H1 (cell line): ENCODE results near the gene SYT2. TPM values are rescaled to one million over a fixed set of nuclear protein-coding genes. Genes with fewer than 3 reads are reported as not detected.

Source experiments
- CTCF ChIA-PET: fragments of 300-600 bp; sonication (Branson Sonifier 250); formaldehyde crosslinking; loops from one replicate; lab custom pipeline; 2021; ENCODE audit not compliant: partially characterized antibody; lab: Charles Lee
- POLR2A ChIA-PET: fragments of 300-600 bp; sonication (Branson Sonifier 250); formaldehyde crosslinking; loops from one replicate; lab custom pipeline; 2021; ENCODE audit warnings: inconsistent platforms; ENCODE audit not compliant: partially characterized antibody; lab: Charles Lee
- DNase-seq, 2 experiments: peaks; one replicate each; pipeline versions ENCODE4 v3.0.0 to v3.0.0-alpha.2; 2010 to 2022; ENCODE audit warnings: low spot score in 2 of 2, low read depth in 1 of 2, mixed read lengths in 1 of 2
- FAIRE-seq: peaks from 2 replicates; lab custom pipeline; 2011; peaks lifted over from hg19 to GRCh38; lab: Jason Lieb, UNC
- H2AFZ ChIP-seq: 2 replicates; pipeline ENCODE4 v1.8.1; 2012; ENCODE audit warnings: low read length, inconsistent platforms
- H2AK5ac ChIP-seq: 2 replicates; pipeline ENCODE4 v1.6.1; 2013; ENCODE audit warnings: low read depth, low read length
- H2BK120ac ChIP-seq: replicated peaks from 2 replicates; pipeline ENCODE3; 2013; ENCODE audit warnings: low read depth, low read length, inconsistent platforms
- H2BK12ac ChIP-seq: 2 replicates; pipeline ENCODE4 v1.6.1; 2013; ENCODE audit warnings: low read depth, low read length
- H2BK15ac ChIP-seq: 2 replicates; pipeline ENCODE4 v1.6.1; 2013; ENCODE audit warnings: low read length
- H2BK20ac ChIP-seq: 2 replicates; pipeline ENCODE4 v1.6.1; 2013; ENCODE audit warnings: low read length
- H2BK5ac ChIP-seq: 2 replicates; pipeline ENCODE4 v1.6.1; 2013; ENCODE audit warnings: low read depth, low read length
- H3K14ac ChIP-seq: 2 replicates; pipeline ENCODE4 v1.6.1; 2013; ENCODE audit warnings: inconsistent platforms; ENCODE audit not compliant: insufficient read length
- H3K18ac ChIP-seq: 2 replicates; pipeline ENCODE4 v1.6.1; 2013; ENCODE audit warnings: low read length; ENCODE audit errors: extremely low read depth
- H3K23ac ChIP-seq: 2 replicates; pipeline ENCODE4 v1.6.1; 2013; ENCODE audit warnings: inconsistent platforms; ENCODE audit not compliant: insufficient read length
- H3K23me2 ChIP-seq: 2 replicates; pipeline ENCODE4 v1.6.1; 2013; ENCODE audit warnings: low read depth, low read length
- H3K27ac ChIP-seq: 2 replicates; pipeline ENCODE4 v1.6.1; 2011; ENCODE audit warnings: low read depth, low read length, inconsistent platforms
- H3K27me3 ChIP-seq, 4 experiments: replicated peaks in 1 of 4; 1 replicate in 1 of 4; 2 replicates in 3 of 4; pipeline versions ENCODE4 v1.6.1 to v1.8.1; 2011 to 2013; ENCODE audit warnings: low read length in 3 of 4, mild to moderate bottlenecking in 3 of 4, inconsistent platforms in 2 of 4, mixed read lengths in 2 of 4, moderate library complexity in 1 of 4; ENCODE audit not compliant: control insufficient read depth in 3 of 4, insufficient read depth in 3 of 4; ENCODE audit errors: extremely low read depth in 1 of 4
- H3K36me3 ChIP-seq, 4 experiments: 2 replicates each; pipeline versions ENCODE4 v1.6.1 to v1.8.1; 2011 to 2013; ENCODE audit warnings: mild to moderate bottlenecking in 4 of 4, low read length in 3 of 4, moderate library complexity in 2 of 4, control low read depth in 1 of 4, inconsistent platforms in 1 of 4; ENCODE audit not compliant: insufficient read depth in 4 of 4, control insufficient read depth in 2 of 4
- H3K4ac ChIP-seq: replicated peaks from 2 replicates; pipeline ENCODE3; 2013; ENCODE audit warnings: low read length, low read depth, mixed read lengths, inconsistent platforms; ENCODE audit not compliant: insufficient read length
- H3K4me1 ChIP-seq, 4 experiments: replicated peaks in 1 of 4; 1 replicate in 1 of 4; 2 replicates in 3 of 4; pipeline versions ENCODE4 v1.6.1 to v1.8.1; 2011 to 2013; ENCODE audit warnings: low read length in 3 of 4, inconsistent platforms in 2 of 4, mixed read lengths in 1 of 4; ENCODE audit not compliant: insufficient read depth in 4 of 4, control insufficient read depth in 3 of 4
- H3K4me2 ChIP-seq, 2 experiments: 2 replicates each; pipeline versions ENCODE4 v1.6.1 to v1.8.1; 2011 to 2013; ENCODE audit warnings: low read depth in 2 of 2, low read length in 2 of 2, control low read depth in 1 of 2, inconsistent platforms in 1 of 2, mild to moderate bottlenecking in 1 of 2; ENCODE audit not compliant: insufficient read depth in 1 of 2
- H3K4me3 ChIP-seq, 4 experiments: fragments of 200-600, 300-600 bp in 1 of 4; sonication (generic), shearing (Covaris generic), sonication (Bioruptor Twin) in 1 of 4; 2 replicates each; pipeline versions ENCODE4 v1.5.1 to v1.8.1; 2011 to 2016; ENCODE audit warnings: low read length in 4 of 4, low read depth in 3 of 4, control low read depth in 2 of 4, inconsistent platforms in 2 of 4, mild to moderate bottlenecking in 2 of 4, mixed read lengths in 1 of 4, moderate library complexity in 1 of 4; ENCODE audit not compliant: insufficient read depth in 2 of 4; ENCODE audit errors: extremely low read depth in 1 of 4
- H3K56ac ChIP-seq: replicated peaks from 2 replicates; pipeline ENCODE3; 2013; ENCODE audit warnings: low read depth, mild to moderate bottlenecking, mixed read lengths, low read length, inconsistent platforms; ENCODE audit not compliant: insufficient read length
- H3K79me1 ChIP-seq: 2 replicates; pipeline ENCODE4 v1.6.1; 2013; ENCODE audit warnings: low read depth, low read length, control low read depth
- H3K79me2 ChIP-seq, 2 experiments: 2 replicates each; pipeline versions ENCODE4 v1.6.1 to v1.8.1; 2012 to 2013; ENCODE audit warnings: low read length in 2 of 2, mild to moderate bottlenecking in 2 of 2, inconsistent platforms in 1 of 2; ENCODE audit not compliant: insufficient read depth in 2 of 2, control insufficient read depth in 1 of 2
- H3K9ac ChIP-seq, 4 experiments: replicated peaks in 1 of 4; 1 replicate in 1 of 4; 2 replicates in 3 of 4; pipeline versions ENCODE4 v1.6.1 to v1.8.1; 2011 to 2013; ENCODE audit warnings: low read depth in 3 of 4, low read length in 3 of 4, control low read depth in 2 of 4, mild to moderate bottlenecking in 2 of 4, moderate library complexity in 2 of 4, inconsistent platforms in 1 of 4; ENCODE audit errors: extremely low read depth in 1 of 4
- H3K9me3 ChIP-seq, 2 experiments: 2 replicates each; pipeline versions ENCODE4 v1.6.1 to v1.8.1; 2012 to 2013; ENCODE audit warnings: mild to moderate bottlenecking in 2 of 2, moderate library complexity in 2 of 2, control low read depth in 1 of 2, inconsistent platforms in 1 of 2, low read depth in 1 of 2, low read length in 1 of 2, mixed read lengths in 1 of 2; ENCODE audit not compliant: insufficient read depth in 2 of 2
- H4K20me1 ChIP-seq, 2 experiments: replicated peaks in 1 of 2; 2 replicates each; pipeline versions ENCODE3 to v1.8.1; 2011 to 2013; ENCODE audit warnings: inconsistent platforms in 2 of 2, low read length in 2 of 2, mild to moderate bottlenecking in 1 of 2; ENCODE audit not compliant: insufficient read depth in 2 of 2, control insufficient read depth in 1 of 2
- H4K5ac ChIP-seq: 2 replicates; pipeline ENCODE4 v1.6.1; 2013; ENCODE audit warnings: low read length, low read depth, mixed read lengths, inconsistent platforms; ENCODE audit not compliant: insufficient read length
- H4K8ac ChIP-seq: 2 replicates; pipeline ENCODE4 v1.8.0; 2013; ENCODE audit warnings: mild to moderate bottlenecking, moderate library complexity, low read length, inconsistent platforms; ENCODE audit not compliant: insufficient read depth; ENCODE audit errors: extremely low read depth
- H4K91ac ChIP-seq: replicated peaks from 2 replicates; pipeline ENCODE3; 2013; ENCODE audit warnings: low read length, mixed read lengths, inconsistent platforms; ENCODE audit not compliant: insufficient read length
- ATF2 ChIP-seq: IDR thresholded peaks from 2 replicates; pipeline ENCODE4 v1.6.1; 2012; ENCODE audit warnings: low read length, inconsistent platforms
- ATF3 ChIP-seq: IDR thresholded peaks from 2 replicates; pipeline ENCODE4 v1.6.1; 2011; ENCODE audit warnings: low read depth, mild to moderate bottlenecking, low read length; ENCODE audit not compliant: insufficient read depth
- CEBPB ChIP-seq: IDR thresholded peaks from 2 replicates; pipeline ENCODE4 v1.6.1; 2012; ENCODE audit warnings: low read depth, low read length
- EP300 ChIP-seq, 2 experiments: IDR thresholded peaks; 1 replicate in 1 of 2; 2 replicates in 1 of 2; pipeline ENCODE4 v1.6.1; 2011 to 2012; ENCODE audit warnings: low read depth in 2 of 2, low read length in 2 of 2, mild to moderate bottlenecking in 2 of 2, borderline replicate concordance in 1 of 2, inconsistent platforms in 1 of 2, moderate library complexity in 1 of 2
- JUN ChIP-seq: IDR thresholded peaks from 2 replicates; pipeline ENCODE4 v1.6.1; 2011; ENCODE audit warnings: low read depth, mild to moderate bottlenecking, improper control_type of control experiment, low read length
- KDM4A ChIP-seq: IDR thresholded peaks from one replicate; pipeline ENCODE4 v1.7.1; 2012; ENCODE audit warnings: low read depth, mild to moderate bottlenecking, moderate library complexity, low read length, inconsistent platforms; ENCODE audit not compliant: severe bottlenecking
- POLR2AphosphoS5 ChIP-seq: IDR thresholded peaks from 2 replicates; pipeline ENCODE4 v1.6.1; 2011; ENCODE audit warnings: low read depth, low read length
- POU5F1 ChIP-seq: IDR thresholded peaks from 2 replicates; pipeline ENCODE4 v1.6.1; 2011; ENCODE audit warnings: low read depth, mild to moderate bottlenecking, low read length, moderate library complexity
- SIN3A ChIP-seq, 2 experiments: IDR thresholded peaks in 1 of 2; conservative IDR thresholded peaks in 1 of 2; 2 replicates each; pipeline ENCODE4 v1.6.1; 2011 to 2012; ENCODE audit warnings: low read length in 2 of 2, improper control_type of control experiment in 1 of 2, low read depth in 1 of 2, mild to moderate bottlenecking in 1 of 2
- SIX5 ChIP-seq: IDR thresholded peaks from 2 replicates; pipeline ENCODE4 v1.6.1; 2011; ENCODE audit warnings: mild to moderate bottlenecking, low read depth, low read length
- SP1 ChIP-seq: IDR thresholded peaks from 2 replicates; pipeline ENCODE4 v1.6.1; 2011; ENCODE audit warnings: low read depth, low read length
- TCF12 ChIP-seq: IDR thresholded peaks from 2 replicates; pipeline ENCODE4 v1.6.1; 2011; ENCODE audit warnings: low read depth, mild to moderate bottlenecking, low read length
- WGBS, 2 experiments: shearing (Covaris generic) in 1 of 2; methylation state at CpG; one replicate each; pipeline versions ENCODE4 v1.1.6 to v1.1.7; 2013 to 2015; ENCODE audit warnings: low lambda C conversion rate in 2 of 2, mixed read lengths in 2 of 2, inconsistent platforms in 1 of 2, low coverage in 1 of 2, missing lambda C conversion rate in 1 of 2; ENCODE audit not compliant: insufficient replicate concordance in 2 of 2, insufficient coverage in 1 of 2, insufficient read length in 1 of 2; ENCODE audit errors: extremely low coverage in 1 of 2, missing lambda C conversion rate in 1 of 2; 5-methylcytosine and 5-hydroxymethylcytosine counted together
- polyA plus RNA-seq, 7 experiments: library from polyadenylated mRNA; depleted of rRNA in 3 of 7; stranded (reverse) in 5 of 7; unstranded in 2 of 7; fragments of >200 nt in 5 of 7; fragments of 200-250 nt in 2 of 7; gene quantifications; 1 replicate in 5 of 7; 2 replicates in 1 of 7; 4 replicates in 1 of 7; pipeline versions ENCODE4 v1.2.1 to v1.2.3, GENCODE V29; 2011 to 2013; ENCODE audit warnings: missing spikeins in 2 of 7, mixed read lengths in 2 of 7
- total RNA-seq: library from RNA; stranded (reverse); fragmentation: NEBNext Ultra II Directional; extraction: Animal tissue kit (Norgen Biotek cat#: 25700); gene quantifications from 2 replicates; pipeline ENCODE4 v1.2.1, GENCODE V29; 2021

Gene SYT2
- total and polyA plus RNA-seq, 2 of the 8 experiments (the other 6 are each of a cell fraction or from before 2014, with no cell fraction given) = 2.8 to 11.0 TPM

GRCh38 chr1:202716654-202717053 is 6.4 kb upstream of the SYT2 start:
- POLR2A ChIA-PET = interaction anchor here (0.8 to 1.8 kb wide), 2 partner anchors 13 to 17 kb away, joined by 3 to 4 read pairs; no protein-coding TSS in a partner anchor
- WGBS, 2 experiments = 88% methylated on average over 2 of the region's 2 CpGs; no CpG with 5 or more reads in 1 of the 2 experiments
- Histone ChIP-seq H3K27me3 (no peaks in the 10 kb centered on the region; a peak in 1 of 7 replicates), H2AK5ac (no peak overlapping the region; the same call in 1 of the 2 replicates), H3K18ac (no peak overlapping the region), H4K91ac (no peak overlapping the region), H3K36me3 (no peaks in the 10 kb centered on the region), H3K4me1 (peaks cover 7 to 15% (median 13%) of the 10 kb centered on the region in 4 experiments), H3K23ac (no peak overlapping the region), H4K8ac (no peak overlapping the region), H3K14ac (no peak overlapping the region), H2BK15ac (no peak overlapping the region), H3K9me3 (no peaks in the 10 kb centered on the region), H3K9ac (no peak overlapping the region), H3K79me2 (no peaks in the 10 kb centered on the region), H2AFZ (no peak overlapping the region), H2BK20ac (no peak overlapping the region), H3K4me2 (no peak overlapping the region), H3K23me2 (peaks cover under 1% of the 10 kb centered on the region; the same call in 1 of the 2 replicates), H3K27ac (no peak overlapping the region), H3K4me3 (no peak overlapping the region), H2BK120ac (no peak overlapping the region), H3K4ac (no peak overlapping the region), H2BK12ac (no peak overlapping the region), H3K56ac (no peak overlapping the region), H4K20me1 (no peaks in the 10 kb centered on the region), H2BK5ac (no peak overlapping the region), H3K79me1 (no peaks in the 10 kb centered on the region), H4K5ac (no peak overlapping the region)
- FAIRE-seq = no peak
- CTCF ChIA-PET = interaction anchor here (0.6 to 14.0 kb wide), 19 partner anchors 9 to 833 kb away, joined by 3 to 180 read pairs (median 4); partner anchors contain the start of gene LGR6
- DNase-seq = no peak
- TF ChIP-seq KDM4A (no peak), POLR2AphosphoS5 (no peak), EP300 (IDR thresholded peaks at IDR 0.05; ENCODE audit: borderline replicate concordance in 1 of 2, low read depth in 2 of 2, low read length in 2 of 2) (no peak), SIN3A (conservative IDR thresholded peaks at IDR 0.05 in 1 of 2, IDR thresholded peaks at IDR 0.05 in 1 of 2; ENCODE audit: low read depth in 1 of 2, low read length in 2 of 2) (no peak), TCF12 (no peak), SIX5 (no peak), POU5F1 (no peak), SP1 (no peak), ATF3 (no peak), ATF2 (no peak), JUN (no peak), CEBPB (no peak)
